Measurements from ENCODE around the gene CARD10. TPM values are rescaled to one million over a fixed set of nuclear protein-coding genes. Genes with fewer than 3 reads are reported as not detected.
A peak's percentile ranks its signal among the peaks of the same experiment; 100 is the strongest.

The CARD10 gene
- total RNA-seq, 1 experiment from 2014 or later = 17.5 TPM

- Mint-ChIP-seq H3K9me3 (no peaks in the 10 kb centered on the region), H3K4me1 (peaks cover 29% of the 10 kb centered on the region), H3K27me3 (ENCODE audit: low read depth) (no peaks in the 10 kb centered on the region), H3K36me3 (no peaks in the 10 kb centered on the region), H3K27ac (peak overlapping the region; percentile 72; the same call in 1 of the 2 replicates), H3K4me3 (no peak overlapping the region)
- CTCF ChIA-PET = interaction anchor here (0.7 to 5.1 kb wide), 2 partner anchors 11 to 15 kb away, joined by 4 to 29 read pairs; no protein-coding TSS in a partner anchor
- POLR2A ChIA-PET = no interaction called here
- TF ChIP-seq ATF6 (CRISPR knock-in tag; IDR thresholded peaks at IDR 0.05) (no peak), MYBL2 (CRISPR knock-in tag; IDR thresholded peaks at IDR 0.05) (no peak), ETV6 (CRISPR knock-in tag; IDR thresholded peaks at IDR 0.05) (no peak), RELA (CRISPR knock-in tag; IDR thresholded peaks at IDR 0.05; ENCODE audit: borderline replicate concordance) (no peak), ZNF232 (CRISPR knock-in tag; IDR thresholded peaks at IDR 0.05) (no peak), NFATC4 (CRISPR knock-in tag; IDR thresholded peaks at IDR 0.05) (no peak), GRHL2 (CRISPR knock-in tag; IDR thresholded peaks at IDR 0.05; ENCODE audit: insufficient replicate concordance, severe bottlenecking) (no peak)
- TF ChIP-seq, protein P1, sequence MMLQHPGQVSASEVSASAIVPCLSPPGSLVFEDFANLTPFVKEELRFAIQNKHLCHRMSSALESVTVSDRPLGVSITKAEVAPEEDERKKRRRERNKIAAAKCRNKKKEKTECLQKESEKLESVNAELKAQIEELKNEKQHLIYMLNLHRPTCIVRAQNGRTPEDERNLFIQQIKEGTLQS (CRISPR knock-in tag; conservative IDR thresholded peaks at IDR 0.05) = no peak
- DNase-seq (ENCODE audit: low spot score) (no peak), ATAC-seq (no peak)
Measured at GRCh38 chr22:37483050-37483449, 36.2 kb downstream of the CARD10 start.

DNA sequence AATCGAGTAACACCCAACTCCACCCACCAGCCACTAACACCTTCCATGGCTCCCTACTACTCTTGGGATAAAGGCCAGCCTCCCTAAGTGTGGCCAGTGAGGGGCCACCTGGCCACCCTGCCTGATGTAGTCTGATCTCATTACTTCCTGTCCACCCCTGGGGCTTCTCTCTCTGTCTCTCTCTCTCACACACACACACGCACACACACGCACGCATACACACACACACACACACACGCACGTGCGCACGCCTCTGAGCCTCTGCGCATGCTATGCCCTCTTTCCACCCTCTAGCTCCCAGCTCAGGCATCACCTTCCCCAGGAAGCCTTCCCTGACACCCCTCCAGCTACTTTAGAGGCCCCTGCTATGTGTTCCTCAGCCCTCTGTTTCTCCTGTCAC, 37.0 kb downstream of the CARD10 start:
- Mint-ChIP-seq H3K9me3 (no peaks in the 10 kb centered on the region), H3K36me3 (no peaks in the 10 kb centered on the region), H3K27me3 (ENCODE audit: low read depth) (no peaks in the 10 kb centered on the region), H3K4me1 (peaks cover 21% of the 10 kb centered on the region), H3K4me3 (no peak overlapping the region), H3K27ac (no peak overlapping the region)
- ChIA-PET CTCF (interaction anchor here (1.3 to 5.1 kb wide), 2 partner anchors 10 to 283 kb away, joined by 3 to 29 read pairs; no protein-coding TSS in a partner anchor), POLR2A (no interaction called here)
- no peak for TF ChIP-seq USF1 (CRISPR knock-in tag; IDR thresholded peaks at IDR 0.05)
- no peak for TF ChIP-seq TCF7 (CRISPR knock-in tag; IDR thresholded peaks at IDR 0.05; ENCODE audit: low read depth)
- TF ChIP-seq, protein P2, sequence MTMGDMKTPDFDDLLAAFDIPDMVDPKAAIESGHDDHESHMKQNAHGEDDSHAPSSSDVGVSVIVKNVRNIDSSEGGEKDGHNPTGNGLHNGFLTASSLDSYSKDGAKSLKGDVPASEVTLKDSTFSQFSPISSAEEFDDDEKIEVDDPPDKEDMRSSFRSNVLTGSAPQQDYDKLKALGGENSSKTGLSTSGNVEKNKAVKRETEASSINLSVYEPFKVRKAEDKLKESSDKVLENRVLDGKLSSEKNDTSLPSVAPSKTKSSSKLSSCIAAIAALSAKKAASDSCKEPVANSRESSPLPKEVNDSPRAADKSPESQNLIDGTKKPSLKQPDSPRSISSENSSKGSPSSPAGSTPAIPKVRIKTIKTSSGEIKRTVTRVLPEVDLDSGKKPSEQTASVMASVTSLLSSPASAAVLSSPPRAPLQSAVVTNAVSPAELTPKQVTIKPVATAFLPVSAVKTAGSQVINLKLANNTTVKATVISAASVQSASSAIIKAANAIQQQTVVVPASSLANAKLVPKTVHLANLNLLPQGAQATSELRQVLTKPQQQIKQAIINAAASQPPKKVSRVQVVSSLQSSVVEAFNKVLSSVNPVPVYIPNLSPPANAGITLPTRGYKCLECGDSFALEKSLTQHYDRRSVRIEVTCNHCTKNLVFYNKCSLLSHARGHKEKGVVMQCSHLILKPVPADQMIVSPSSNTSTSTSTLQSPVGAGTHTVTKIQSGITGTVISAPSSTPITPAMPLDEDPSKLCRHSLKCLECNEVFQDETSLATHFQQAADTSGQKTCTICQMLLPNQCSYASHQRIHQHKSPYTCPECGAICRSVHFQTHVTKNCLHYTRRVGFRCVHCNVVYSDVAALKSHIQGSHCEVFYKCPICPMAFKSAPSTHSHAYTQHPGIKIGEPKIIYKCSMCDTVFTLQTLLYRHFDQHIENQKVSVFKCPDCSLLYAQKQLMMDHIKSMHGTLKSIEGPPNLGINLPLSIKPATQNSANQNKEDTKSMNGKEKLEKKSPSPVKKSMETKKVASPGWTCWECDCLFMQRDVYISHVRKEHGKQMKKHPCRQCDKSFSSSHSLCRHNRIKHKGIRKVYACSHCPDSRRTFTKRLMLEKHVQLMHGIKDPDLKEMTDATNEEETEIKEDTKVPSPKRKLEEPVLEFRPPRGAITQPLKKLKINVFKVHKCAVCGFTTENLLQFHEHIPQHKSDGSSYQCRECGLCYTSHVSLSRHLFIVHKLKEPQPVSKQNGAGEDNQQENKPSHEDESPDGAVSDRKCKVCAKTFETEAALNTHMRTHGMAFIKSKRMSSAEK (CRISPR knock-in tag; IDR thresholded peaks at IDR 0.05; ENCODE audit: borderline replicate concordance) = no peak
- TF ChIP-seq NR3C1 (CRISPR knock-in tag; conservative IDR thresholded peaks at IDR 0.05; ENCODE audit: low read depth) = no peak
- TF ChIP-seq NR1H2 (CRISPR knock-in tag; IDR thresholded peaks at IDR 0.05) = no peak
- TF ChIP-seq, protein P3, sequence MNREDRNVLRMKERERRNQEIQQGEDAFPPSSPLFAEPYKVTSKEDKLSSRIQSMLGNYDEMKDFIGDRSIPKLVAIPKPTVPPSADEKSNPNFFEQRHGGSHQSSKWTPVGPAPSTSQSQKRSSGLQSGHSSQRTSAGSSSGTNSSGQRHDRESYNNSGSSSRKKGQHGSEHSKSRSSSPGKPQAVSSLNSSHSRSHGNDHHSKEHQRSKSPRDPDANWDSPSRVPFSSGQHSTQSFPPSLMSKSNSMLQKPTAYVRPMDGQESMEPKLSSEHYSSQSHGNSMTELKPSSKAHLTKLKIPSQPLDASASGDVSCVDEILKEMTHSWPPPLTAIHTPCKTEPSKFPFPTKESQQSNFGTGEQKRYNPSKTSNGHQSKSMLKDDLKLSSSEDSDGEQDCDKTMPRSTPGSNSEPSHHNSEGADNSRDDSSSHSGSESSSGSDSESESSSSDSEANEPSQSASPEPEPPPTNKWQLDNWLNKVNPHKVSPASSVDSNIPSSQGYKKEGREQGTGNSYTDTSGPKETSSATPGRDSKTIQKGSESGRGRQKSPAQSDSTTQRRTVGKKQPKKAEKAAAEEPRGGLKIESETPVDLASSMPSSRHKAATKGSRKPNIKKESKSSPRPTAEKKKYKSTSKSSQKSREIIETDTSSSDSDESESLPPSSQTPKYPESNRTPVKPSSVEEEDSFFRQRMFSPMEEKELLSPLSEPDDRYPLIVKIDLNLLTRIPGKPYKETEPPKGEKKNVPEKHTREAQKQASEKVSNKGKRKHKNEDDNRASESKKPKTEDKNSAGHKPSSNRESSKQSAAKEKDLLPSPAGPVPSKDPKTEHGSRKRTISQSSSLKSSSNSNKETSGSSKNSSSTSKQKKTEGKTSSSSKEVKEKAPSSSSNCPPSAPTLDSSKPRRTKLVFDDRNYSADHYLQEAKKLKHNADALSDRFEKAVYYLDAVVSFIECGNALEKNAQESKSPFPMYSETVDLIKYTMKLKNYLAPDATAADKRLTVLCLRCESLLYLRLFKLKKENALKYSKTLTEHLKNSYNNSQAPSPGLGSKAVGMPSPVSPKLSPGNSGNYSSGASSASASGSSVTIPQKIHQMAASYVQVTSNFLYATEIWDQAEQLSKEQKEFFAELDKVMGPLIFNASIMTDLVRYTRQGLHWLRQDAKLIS (CRISPR knock-in tag; IDR thresholded peaks at IDR 0.05; ENCODE audit: borderline replicate concordance) = no peak
- TF ChIP-seq RELA (CRISPR knock-in tag; IDR thresholded peaks at IDR 0.05; ENCODE audit: borderline replicate concordance) = no peak
- TF ChIP-seq CDX4 (CRISPR knock-in tag; IDR thresholded peaks at IDR 0.05; ENCODE audit: borderline replicate concordance) = no peak
- TF ChIP-seq TEAD1 (CRISPR knock-in tag; IDR thresholded peaks at IDR 0.05) = no peak
- TF ChIP-seq NFATC4 (CRISPR knock-in tag; IDR thresholded peaks at IDR 0.05) = no peak
- no peak for TF ChIP-seq CREB1 (CRISPR knock-in tag; IDR thresholded peaks at IDR 0.05)
- no peak for DNase-seq (ENCODE audit: low spot score)
- no peak for ATAC-seq

Data from WTC11 (cell line).